Posterior cingulate gyrus (tissue), 11 donors: ENCODE results near the gene CALML6.

Experiments
- DNase-seq, 10 donors: peaks; one replicate each; pipeline versions ENCODE4 v3.0.0 to v3.0.0-alpha.2; 2020 to 2021; ENCODE audit warnings: mixed read lengths in 3 of 10
- intact Hi-C: fragments of 100-400 bp; cut with DNase I; formaldehyde crosslinking; loops from one replicate; pipeline ENCODE4 v1.15.1; 2023

CALML6 gene

DNA sequence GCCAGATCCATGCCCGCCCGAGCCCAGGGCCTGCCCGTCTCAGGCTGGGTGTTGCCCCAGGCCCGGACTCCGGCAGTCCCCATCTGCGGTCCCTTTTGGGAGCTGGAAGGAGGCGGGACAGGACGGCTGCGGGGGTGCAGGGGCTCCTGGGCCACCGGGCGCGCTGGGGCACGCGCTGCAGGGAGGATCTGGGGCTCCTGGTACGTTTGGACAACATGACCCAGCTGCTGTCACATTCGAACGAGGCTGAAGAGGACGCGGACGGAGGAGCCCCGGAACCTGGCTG is 6.6 kb upstream of the CALML6 start:
- no peak for DNase-seq
- intact Hi-C loops, result loop anchor here (2.0 to 5.0 kb wide), 3 partner anchors 18 to 146 kb away; partner anchors contain the start of genes GNB1 and NADK

DNA sequence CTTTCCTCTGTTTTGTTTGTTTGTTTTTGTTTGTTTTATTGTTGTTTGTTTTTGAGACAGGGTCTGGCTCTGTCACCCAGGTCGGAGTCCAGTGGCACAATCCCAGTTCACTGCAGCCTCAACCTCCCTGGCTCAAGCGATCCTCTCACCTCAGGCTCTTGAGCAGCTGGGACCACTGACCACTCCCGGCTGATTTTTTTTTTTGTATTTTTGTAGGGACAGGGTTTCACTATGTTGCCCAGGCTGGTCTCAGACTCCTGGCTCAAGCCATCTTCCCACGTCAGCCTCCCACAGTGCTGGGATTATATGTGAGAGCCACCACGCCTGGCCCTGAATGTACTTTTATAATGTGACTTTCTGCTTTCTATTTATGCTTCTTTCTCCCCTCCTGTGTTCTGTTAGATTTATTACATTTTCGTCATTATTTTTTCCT is 5.0 kb upstream of the CALML6 start:
- peak in 2 of 10 donors; percentile 64 to 66 for DNase-seq
- intact Hi-C loops, result no loop called here

DNA sequence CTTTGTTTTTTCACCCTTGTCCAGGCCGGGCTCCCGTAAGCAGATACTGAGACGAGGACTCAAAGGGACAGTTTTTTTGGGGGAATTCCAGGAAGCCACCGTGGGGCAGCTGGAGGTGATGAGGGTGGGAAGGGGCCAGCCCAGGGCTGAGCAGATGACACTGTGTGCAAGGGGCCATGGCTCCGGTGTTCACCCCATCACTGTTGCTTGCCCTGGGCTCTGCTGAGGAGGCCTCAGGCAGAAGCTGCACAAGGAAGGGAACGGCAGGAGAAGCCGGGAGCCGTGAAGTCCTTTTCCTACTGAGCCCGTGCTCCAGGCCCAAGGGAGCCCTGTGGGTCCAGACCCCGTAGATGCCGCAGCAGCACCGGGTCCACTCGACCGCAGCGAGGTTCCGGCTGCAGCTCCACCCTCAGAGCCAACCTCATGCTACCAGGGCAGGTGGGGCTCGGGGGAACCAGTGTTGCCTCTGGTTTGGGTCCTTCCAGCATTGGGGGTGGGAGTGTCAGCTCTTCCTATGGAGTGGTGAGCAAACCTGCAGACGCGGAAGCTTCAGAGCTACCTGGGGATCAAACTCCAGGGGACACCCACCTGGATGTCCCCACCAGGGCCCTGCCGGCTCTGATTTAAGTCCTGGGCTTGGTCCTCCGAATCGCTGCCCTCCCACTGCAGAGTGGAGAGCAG is 4.3 kb upstream of the CALML6 start:
- DNase-seq, result peak in 3 of 10 donors; percentile 4 to 81 (median 62)
- intact Hi-C loops, result no loop called here

DNA sequence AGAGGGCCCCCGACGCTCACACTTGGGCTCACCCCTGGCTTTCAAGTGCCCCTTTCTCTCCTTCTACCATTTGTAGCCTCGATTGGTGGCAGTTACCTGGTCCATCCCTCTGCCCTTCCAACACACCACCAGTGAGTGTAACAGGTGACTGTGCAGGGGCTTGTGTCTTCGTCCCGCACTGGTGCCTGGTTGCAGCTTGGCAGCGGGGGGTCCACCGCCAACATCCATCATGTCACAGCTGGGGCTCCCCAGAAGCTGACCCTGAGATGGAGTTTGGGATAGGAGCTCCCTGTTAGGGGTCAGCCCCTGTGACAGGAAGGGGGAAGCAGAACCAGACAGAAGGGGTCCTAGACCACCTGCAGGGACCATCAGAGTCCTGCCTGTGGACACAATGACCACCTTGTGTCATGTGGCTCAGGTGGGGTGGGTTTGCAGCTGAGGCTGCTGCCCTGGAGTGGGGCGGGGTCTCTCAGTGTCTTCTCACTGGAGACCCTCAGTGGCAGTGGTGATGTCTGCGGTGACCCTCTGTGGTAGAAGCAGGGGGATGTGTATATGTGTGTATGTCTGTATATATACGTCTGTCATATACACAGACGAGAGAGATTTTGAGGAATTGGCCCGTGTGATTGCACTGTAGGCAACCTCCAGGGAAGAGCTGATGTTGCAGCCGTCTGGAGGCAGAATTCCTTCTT is 3.6 kb upstream of the CALML6 start:
- intact Hi-C loops, result no loop called here
- DNase-seq, result peak in 1 of 10 donors; percentile 31

DNA sequence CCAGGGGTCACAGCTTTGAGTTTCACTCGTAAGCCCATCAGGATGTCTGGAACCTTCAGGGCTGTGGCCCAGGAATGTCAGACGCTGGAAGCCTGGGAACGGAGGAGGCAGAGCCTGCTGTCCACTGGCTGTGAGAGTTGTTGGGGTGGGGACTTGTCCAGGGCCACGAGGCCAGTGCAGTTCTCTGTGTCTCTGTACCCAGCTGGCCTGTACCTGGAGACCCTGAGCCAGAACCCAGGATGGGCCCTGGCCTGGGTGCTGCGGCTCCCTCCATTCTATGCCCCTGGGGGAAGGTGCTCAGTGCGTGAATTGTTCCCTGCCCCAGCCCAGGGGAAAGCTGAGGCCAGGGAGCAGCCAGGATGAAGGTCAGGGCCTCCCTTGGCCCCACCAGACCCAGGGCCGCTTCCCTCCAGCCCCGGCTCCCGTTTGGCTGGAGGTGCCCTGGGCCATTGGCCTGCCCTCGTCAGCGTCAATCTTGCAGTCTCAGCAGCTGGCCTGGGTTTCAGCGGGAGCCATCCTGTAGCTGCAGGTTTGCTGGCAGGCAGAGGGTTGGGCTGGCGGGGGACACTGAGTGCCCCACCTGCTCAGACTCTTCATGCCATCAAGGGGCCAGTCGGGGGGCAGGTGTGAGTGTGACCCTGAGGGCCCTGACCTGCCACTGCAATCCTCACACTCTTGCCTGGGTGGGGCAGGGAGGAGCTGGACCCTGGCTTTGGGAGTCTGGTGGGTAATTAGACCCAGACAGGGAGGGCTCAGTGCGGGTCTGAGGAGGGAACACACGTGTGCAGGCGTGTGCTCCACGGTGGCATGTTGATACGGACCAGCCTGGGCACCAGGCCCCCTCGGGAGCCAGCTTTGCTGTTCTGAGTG is 724 bp upstream of the CALML6 start:
- intact Hi-C loops, result no loop called here
- DNase-seq, result peak in 1 of 10 donors; percentile 77

DNA sequence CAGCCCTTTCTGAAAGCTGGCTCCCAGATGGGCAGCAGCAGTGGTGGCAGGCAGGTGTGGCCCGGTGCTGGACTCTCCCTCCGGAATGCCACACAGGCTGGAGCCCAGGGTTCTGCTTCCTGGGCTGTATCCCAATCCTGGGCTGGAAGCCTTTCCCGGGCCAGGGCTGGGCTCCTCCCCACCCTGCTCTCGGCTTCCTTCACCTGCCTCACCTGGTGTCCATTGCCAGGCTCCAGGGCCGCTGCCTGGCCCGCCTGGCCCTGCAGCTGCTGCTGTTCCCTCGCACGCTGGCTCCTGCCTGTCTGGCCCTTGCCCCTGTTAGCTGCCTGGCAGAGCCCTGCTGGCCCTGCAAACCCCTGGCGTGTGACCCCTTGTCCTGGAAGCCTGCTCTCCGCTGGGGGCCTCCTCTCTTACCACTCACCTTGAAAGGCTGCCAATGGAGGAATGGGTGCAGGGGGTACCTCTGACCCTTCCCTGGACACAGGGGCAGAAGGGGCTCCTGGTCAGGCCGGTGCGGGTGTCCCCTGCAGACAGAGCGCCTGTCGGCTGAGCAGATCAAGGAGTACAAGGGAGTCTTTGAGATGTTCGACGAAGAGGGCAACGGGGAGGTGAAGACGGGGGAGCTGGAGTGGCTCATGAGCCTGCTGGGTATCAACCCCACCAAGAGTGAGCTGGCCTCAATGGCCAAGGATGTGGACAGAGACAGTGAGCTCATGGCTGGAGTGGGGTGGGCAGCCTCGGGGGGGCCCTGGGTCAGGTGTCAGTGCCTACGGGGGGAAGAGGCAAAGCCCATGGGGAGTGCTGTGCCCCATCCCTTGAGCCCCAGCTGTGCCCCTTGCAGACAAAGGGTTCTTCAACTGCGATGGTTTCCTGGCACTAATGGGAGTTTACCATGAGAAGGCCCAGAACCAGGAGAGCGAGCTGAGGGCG is 1.1 kb downstream of the CALML6 start:
- intact Hi-C loops, result no loop called here
- DNase-seq, result peak in 1 of 10 donors; percentile 79

DNA sequence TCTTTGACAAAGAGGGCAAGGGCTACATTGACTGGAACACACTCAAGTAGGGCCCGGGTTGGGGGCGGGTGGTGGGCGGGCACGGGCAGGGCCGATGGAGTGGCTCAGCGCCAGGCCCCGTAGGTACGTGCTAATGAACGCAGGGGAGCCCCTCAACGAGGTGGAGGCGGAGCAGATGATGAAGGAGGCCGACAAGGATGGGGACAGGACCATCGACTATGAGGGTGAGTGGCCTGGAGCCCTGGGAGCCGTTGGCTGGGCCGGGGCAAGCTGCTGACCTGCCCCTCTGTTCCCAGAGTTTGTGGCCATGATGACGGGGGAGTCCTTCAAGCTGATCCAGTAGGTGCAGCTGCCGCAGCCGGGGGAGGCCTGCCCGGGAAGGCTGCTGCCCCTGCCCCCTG is 1.8 kb downstream of the CALML6 start:
- no peak for DNase-seq
- intact Hi-C loops, result no loop called here

DNA sequence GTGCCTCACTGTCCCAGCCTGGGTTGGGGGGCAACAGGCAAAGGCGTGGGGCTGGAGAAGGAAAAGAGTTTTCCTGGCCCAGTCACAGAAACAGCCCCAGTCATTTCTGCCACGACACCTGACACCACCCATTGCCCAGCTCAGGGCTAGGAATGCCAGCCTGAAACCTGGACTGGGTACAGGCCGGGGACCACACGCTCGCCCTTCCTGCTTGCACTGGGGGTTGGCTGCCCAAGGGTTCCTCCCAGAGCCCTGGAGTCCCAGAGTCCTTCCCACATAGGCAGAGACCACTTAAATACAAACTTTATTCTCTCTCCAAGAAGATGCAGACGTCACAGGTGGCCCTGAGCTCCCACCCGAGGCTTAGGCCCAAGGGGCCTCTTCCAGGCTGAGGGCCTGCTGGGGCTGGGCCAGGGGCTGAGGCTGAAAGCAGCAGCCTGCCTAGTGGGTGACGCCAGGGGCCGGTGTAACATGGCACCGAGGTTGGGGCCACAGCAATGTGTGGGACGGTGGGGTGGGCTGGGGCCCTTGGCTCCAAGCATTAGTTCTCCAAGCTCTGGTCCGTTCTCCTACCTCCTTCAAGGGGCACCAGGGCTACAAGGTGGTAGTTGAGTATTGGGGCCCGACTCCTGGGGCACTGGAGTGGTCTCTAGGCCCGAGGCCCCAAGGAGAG is 2.4 kb downstream of the CALML6 start:
- intact Hi-C loops, result no loop called here
- peak in 1 of 10 donors; percentile 77 for DNase-seq

DNA sequence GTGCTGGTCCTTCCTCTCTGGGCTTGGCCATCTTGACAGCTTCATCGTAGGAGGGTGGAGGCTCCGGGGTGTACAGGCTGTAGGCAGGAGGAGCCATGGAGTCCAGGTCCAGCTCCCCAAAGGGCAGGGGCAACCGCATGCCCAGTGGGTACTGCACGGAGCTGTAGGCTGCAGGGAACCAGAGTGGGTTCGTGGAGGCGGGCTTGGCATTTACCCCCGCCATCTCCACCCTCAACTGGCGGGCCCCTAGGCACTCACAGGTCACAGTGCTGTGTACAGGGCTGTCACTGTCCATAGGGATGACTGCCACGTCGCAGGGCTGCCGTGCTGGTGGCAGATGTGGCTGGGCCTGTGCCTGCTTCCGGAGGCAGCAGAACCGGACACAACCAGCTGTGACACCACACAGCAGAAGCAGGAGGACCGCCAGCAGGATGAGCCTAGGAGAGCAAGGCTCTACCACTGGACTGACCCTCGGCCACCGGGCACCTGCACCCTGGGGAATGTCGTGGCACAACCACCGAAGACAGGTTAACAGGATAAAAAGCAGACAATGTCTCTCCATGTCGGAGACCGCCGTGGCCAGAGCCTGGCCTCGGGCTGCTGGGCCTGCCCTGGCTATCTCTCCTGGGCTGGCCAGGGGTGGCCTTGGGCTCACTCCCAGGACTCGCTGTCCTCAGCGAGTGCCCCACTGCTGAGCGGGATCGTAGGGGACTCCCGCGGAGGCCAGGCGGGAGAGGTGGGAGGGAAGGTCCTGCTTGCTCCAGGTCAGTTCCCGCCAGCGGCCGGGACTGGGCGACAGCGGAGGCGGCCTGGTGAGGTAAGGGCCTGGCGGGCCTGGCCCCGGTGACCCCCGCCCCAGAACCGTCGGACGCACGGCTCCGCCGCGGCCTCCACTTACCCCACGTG is 3.2 kb downstream of the CALML6 start:
- intact Hi-C loops, result no loop called here
- DNase-seq, result peak in 1 of 10 donors; percentile 77

DNA sequence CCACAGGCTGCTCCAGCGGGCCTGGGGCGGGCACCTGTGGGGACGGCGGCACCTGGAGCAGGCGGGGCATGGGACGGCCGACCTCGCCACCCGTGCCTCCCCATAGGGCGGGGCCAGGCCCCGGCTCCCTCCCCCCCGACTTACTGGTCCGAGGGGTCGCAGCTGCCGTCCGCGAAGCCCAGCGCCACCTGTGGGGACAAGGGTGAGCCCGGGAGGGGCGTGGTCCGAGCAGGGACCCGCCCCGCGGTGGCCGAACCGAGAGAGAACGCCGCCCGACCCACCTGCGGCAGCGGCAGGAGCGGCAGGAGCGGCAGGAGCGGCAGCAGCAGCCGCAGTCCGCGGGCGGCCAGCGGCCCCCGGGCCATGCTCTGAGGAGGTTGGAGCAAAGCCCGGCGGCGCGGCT is 3.8 kb downstream of the CALML6 start, which contains the start of gene TMEM52:
TMEM52 (minus strand) TSS at position 379 of the 403 bp plus-strand sequence; CDS start at position 365, 14 bp downstream.
- intact Hi-C loops, result no loop called here
- DNase-seq, result no peak

DNA sequence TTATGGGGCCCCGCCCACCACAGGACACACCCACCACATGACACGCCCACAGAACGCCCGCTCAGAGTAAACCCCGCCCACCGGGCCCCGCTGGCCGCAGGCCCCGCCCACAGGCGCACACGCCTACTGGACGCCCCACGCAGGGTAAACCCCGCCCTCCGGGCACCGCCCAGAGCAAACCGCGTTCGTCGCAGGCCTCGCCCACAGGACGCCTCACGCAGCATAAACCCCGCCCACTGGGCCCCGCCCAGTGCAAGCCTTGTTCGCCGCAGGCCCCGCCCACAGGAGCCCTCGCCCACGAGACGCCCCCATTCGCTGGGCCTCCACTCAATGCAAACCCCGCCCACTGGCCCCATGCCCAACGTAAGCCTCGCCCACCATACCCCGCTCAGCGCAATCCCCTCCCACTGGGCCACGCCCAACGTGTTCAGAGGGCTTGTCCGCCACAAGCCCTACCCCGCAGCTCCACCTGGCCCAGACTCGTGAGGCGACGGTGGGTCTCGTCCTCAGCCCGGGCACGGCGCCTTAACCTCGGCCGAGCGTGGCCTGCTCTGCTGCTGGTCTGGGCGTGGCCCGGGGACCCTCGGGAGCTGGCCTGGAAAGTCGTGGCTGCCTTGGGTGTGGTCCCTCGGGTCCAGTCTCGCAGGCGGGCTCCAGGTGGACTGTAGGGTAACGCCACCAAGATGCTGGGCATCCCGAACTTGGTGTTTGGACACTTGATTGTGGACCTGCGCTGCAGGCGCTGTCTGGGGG is 4.4 kb downstream of the CALML6 start:
- intact Hi-C loops, result no loop called here
- peak; percentile 73 to 99 (median 89) for DNase-seq

DNA sequence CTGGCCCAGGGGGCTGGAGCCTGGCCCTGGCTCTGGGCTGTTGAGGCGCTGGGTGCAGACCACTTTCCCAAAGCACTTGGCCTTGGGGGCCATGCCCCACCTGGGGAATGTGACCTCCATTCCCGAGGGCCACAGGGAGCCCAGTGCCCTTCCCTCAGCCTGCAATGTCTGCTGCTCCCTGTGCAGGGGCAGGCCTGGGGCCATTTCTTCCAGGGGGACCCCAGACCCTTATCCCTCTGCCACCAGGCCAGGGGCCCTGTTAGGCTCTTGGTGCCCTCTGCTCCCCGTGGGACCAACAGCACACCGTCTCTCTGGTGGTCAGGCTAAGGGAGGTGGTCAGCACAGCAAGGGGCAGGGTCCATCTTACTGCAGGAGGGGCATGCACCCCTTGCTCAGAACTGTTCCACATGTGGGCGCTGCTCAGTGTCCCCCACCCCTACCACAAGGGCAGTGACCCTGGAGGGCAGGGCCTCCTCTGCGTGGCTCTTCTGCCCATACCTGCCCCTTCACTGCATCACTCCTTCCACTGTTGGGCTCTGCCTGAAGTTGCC is 5.1 kb downstream of the CALML6 start:
- DNase-seq, result peak in 1 of 10 donors; percentile 73
- intact Hi-C loops, result no loop called here

DNA sequence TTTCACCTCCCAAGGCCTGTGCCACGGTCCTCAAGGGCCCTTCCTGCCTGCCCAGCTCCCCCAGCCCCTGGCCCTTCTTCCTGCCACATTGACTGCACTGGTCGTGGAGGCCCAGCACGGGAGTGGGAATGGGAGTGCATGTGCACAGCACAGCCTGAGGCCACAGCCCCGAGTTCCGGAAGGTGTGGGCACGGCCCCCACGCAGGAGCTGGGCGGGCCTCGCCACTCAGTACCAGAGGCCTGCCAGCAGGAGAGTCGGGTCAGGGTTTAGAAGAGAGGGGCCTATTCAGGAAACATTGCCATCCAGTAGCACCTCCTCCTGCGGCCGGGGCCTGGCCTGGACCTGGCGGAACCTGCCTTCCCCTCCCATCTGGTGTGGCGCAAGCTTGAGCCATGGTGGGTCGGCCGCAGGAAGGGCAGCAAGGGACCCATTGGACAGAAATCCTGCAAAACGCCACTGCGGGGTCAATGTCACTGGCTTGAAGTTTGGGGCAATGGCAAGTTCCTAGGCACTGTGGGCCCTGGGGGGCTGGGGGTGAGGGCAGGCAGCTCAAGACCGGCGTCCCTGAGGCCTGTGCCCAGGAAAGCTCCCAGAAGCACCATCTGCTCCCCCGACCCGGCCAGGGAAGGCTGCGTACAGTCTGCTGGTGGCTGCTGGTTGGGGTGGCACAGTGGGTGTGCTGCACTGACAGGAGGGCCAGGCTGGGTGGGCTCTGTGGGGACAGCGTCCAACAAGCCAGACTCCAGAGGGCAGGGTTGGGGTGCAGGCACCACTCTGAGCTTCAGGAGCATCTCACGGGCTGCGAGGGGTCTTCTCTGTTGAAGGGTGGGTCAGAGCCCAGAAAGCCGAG is 5.8 kb downstream of the CALML6 start:
- peak in 1 of 10 donors; percentile 77 for DNase-seq
- intact Hi-C loops, result no loop called here

DNA sequence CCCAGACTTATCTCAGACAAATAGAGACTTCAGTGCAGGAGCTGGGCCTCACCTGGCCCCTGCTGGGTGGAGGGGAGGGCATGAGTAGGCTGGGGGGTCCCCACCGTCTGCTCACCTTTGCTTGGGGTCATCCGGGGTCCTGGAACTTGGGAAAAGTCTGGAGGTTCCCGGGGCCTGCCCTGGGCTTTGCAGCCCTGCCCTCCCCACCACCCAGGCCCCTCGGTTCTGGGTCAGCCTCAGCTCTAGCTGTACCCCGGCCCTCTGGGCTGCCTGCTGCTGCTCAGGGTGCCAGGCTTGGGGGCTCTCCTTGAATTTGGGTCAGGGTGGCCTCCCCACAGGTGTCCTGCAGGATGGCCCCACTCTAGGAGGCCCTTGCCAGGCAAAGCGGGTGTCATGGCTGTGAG is 6.4 kb downstream of the CALML6 start:
- peak in 1 of 10 donors; percentile 62 for DNase-seq
- intact Hi-C loops, result no loop called here

DNA sequence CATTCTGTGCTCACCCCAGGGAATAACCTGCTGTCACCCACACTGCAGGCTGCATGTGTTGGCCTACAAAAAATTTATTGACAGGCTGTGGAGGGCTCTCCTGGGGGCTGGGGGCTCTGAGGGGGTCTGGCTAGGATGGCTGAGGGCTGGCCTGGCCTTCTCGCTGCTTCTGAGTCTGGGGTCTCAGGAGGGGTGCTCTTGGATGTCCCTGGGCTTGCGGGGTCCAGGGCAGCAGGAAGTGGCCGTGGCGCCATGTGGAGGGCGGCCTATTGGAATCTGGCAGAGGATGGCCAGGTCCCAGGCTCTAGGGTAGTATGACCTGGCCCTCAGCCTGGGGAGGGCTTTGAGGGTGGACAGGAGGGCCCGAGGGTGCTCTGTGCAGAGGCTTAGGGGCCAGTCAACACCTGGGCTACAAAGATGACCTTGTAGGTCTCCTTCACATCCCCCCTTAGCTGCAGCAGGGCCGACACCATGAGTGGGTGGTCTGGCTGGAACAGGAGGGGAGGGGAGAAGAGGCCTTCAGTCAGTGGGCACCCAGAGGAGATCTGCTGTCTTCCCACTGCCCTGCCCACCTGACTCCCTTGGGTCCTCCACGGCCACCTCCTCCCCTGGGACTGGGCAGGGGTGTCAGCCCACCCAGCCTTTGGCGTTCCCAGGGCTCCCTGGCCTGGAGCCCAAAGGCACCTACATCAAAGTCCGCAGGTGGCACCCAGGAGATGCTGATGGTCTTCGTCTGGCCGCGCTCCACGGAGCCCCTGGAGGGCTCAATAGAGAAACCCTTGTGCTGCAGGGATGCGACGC is 7.0 kb downstream of the CALML6 start:
- intact Hi-C loops, result no loop called here
- peak in 1 of 10 donors; percentile 72 for DNase-seq

DNA sequence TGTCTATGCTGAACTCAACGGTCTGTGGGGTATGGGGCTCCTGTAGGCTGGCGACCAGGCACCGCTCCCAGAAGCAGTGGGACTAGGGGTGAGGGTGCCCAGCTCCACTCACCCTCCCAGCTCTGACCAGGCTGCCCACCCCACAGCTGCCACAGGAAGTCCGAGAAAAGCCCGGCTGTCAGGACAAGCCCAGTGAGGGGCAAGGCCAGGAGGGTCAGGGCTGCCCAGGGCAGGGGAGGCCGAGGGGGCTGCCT is 7.6 kb downstream of the CALML6 start:
- DNase-seq, result peak in 1 of 10 donors; percentile 64
- intact Hi-C loops, result no loop called here
